NB4 (cell line): Measurements from ENCODE around the gene GJD2.

Experiments
- CTCF ChIP-seq: IDR thresholded peaks from one replicate; pipeline ENCODE4 v1.5.1; 2012; ENCODE audit warnings: low read depth, low read length
- MYC ChIP-seq: IDR thresholded peaks from 2 replicates; pipeline ENCODE4 v1.6.1; 2011; ENCODE audit warnings: low read depth, low read length
- POLR2A ChIP-seq: IDR thresholded peaks from 2 replicates; pipeline ENCODE4 v1.6.1; 2011; ENCODE audit warnings: mild to moderate bottlenecking; ENCODE audit not compliant: insufficient read length; ENCODE audit errors: extremely low read depth
- TF ChIP-seq, protein P1 (sequence below): IDR thresholded peaks from 2 replicates; pipeline ENCODE4 v1.6.1; 2011; ENCODE audit warnings: low read depth, low read length

DNA sequence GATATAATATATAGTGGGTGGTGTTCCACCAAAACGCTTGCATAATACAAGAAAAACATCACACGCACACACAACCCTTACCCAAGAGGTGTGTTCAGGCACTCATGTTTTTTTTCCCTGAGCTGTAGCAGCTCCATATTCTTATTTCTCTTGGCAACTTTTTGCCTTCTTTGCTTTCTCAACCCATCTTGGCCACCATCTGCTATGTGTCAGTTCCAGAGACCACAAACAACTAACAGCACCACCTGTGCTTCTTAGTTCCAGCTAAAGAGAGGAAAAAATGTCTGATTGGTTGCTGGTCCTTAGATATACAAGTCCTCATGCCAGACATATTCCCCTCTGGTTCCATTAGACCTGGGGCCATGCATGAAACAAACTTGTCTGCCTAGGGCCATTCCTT is 28.6 kb upstream of the GJD2 start:
- TF ChIP-seq CTCF (no peak), POLR2A (no peak), MYC (no peak)
- TF ChIP-seq, protein P1, sequence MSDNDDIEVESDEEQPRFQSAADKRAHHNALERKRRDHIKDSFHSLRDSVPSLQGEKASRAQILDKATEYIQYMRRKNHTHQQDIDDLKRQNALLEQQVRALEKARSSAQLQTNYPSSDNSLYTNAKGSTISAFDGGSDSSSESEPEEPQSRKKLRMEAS = no peak
